Tibial artery (tissue), 4 donors: ENCODE data around the gene MB.
"Not testable (repeated sequence)": the region's sequence is repeated elsewhere in the genome, so short reads cannot be mapped to it uniquely, and the experiment has no call there.

ENCODE experiments used
- DNase-seq, 2 donors: peaks; one replicate each; pipeline ENCODE4 v3.0.0-alpha.2; 2019
- H3K27ac ChIP-seq, 2 donors: fragments of 200-600 bp; sonication (generic) in 1 of 2; 1 replicate in 1 of 2; 2 replicates in 1 of 2; pipeline ENCODE4 v1.5.1; 2018 to 2019; ENCODE audit warnings: mild to moderate bottlenecking in 1 of 2
- H3K27me3 ChIP-seq, 2 donors: fragments of 200-600 bp; sonication (generic) in 1 of 2; one replicate each; pipeline versions ENCODE4 v1.5.1 to v1.6.0; 2016 to 2019
- H3K36me3 ChIP-seq, 3 donors: fragments of 200-600 bp; sonication (generic) in 2 of 3; one replicate each; pipeline ENCODE4 v1.5.1; 2016 to 2019; ENCODE audit warnings: mild to moderate bottlenecking in 2 of 3
- H3K4me1 ChIP-seq, 4 donors: fragments of 200-600 bp; sonication (generic) in 2 of 4; 1 replicate in 3 of 4; 2 replicates in 1 of 4; pipeline ENCODE4 v1.5.1; 2016 to 2019
- H3K4me3 ChIP-seq, 2 donors: fragments of 200-600 bp; sonication (generic) in 1 of 2; 1 replicate in 1 of 2; 2 replicates in 1 of 2; pipeline ENCODE4 v1.5.1; 2018 to 2019; ENCODE audit warnings: mild to moderate bottlenecking in 2 of 2
- H3K9me3 ChIP-seq, 3 donors: fragments of 200-600 bp; sonication (generic) in 1 of 3; one replicate each; pipeline ENCODE4 v1.5.1; 2016 to 2019
- intact Hi-C: fragments of 100-400 bp; cut with DNase I; formaldehyde crosslinking; loops from one replicate; pipeline ENCODE4 v1.15.0; 2023; ENCODE audit warnings: low total_unique reads
- TF ChIP-seq, protein P1 (sequence below), 2 experiments: fragments of 200-600 bp in 1 of 2; fragments of 450-650 bp in 1 of 2; IDR thresholded peaks; one replicate each; pipeline ENCODE4 v1.5.1; 2017 to 2019; ENCODE audit warnings: antibody characterized with exemption in 2 of 2, mild to moderate bottlenecking in 1 of 2, moderate library complexity in 1 of 2

The MB gene

DNA sequence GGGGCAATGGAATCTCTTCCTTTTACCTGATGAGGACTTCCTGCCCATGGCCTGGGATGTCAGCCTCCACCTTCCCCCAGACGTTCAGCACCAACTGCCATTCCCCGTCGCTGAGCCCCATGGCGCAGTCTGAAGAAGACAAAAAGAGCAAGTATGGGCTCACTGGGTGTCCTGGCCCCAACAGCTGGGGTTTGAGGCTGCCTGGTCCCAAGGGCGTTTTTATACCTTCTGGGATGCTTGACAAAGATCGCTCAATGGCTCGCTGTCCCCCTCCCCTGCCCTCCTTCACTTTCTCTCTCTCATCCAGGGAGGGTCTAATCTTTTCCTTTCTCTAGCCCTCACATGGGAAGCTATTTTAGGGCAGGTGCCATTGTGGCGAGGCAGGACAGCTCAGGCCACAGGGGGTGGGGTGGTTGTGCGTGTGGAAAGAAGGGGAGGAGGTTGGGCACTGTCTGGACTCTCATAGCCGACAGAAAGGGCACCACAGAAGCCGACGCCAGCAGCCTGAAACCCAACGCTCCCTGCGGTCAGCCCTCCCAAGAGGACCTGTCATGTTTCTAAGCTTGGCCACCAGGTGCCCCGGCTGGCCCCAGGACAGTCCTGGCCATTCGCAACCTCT, at the start of gene MB:
Gene MB, minus strand, starts transcription at position 193 of the 619 bp plus-strand sequence. Its CDS starts 72 bp downstream, at position 121.
- DNase-seq, result no peak
- Histone ChIP-seq H3K4me1 (peaks cover 0 to 14% (median 11%) of the 10 kb centered on the region in 4 donors), H3K27ac (no peak within 1 kb of the TSS), H3K9me3 (no peaks in the 10 kb centered on the region), H3K36me3 (no peaks in the 10 kb centered on the region), H3K27me3 (no peaks in the 10 kb centered on the region), H3K4me3 (no peak within 1 kb of the TSS)
- intact Hi-C loops, result no loop called here
- TF ChIP-seq, protein P1, sequence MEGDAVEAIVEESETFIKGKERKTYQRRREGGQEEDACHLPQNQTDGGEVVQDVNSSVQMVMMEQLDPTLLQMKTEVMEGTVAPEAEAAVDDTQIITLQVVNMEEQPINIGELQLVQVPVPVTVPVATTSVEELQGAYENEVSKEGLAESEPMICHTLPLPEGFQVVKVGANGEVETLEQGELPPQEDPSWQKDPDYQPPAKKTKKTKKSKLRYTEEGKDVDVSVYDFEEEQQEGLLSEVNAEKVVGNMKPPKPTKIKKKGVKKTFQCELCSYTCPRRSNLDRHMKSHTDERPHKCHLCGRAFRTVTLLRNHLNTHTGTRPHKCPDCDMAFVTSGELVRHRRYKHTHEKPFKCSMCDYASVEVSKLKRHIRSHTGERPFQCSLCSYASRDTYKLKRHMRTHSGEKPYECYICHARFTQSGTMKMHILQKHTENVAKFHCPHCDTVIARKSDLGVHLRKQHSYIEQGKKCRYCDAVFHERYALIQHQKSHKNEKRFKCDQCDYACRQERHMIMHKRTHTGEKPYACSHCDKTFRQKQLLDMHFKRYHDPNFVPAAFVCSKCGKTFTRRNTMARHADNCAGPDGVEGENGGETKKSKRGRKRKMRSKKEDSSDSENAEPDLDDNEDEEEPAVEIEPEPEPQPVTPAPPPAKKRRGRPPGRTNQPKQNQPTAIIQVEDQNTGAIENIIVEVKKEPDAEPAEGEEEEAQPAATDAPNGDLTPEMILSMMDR (IDR thresholded peaks at IDR 0.05), result no peak

DNA sequence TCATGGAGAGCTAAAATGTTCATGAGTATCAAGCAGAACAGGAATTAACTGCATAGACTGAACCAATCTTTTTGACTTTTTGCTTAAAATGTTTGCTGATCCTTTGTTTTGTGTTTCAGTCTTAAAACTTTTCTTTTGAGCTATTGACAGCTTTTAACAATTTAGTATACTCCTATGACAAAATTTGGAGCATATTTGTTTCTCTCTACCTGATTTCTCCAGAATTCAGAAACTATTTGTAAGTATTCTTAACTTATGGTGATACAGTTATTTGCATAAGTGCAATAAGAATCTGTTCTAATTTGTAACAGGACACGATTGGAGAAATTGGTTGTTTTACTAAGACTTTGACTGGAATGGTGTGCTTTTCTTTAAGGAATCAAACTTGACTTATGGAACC, 49.6 kb upstream of the MB start:
- DNase-seq, result not testable (repeated sequence)

DNA sequence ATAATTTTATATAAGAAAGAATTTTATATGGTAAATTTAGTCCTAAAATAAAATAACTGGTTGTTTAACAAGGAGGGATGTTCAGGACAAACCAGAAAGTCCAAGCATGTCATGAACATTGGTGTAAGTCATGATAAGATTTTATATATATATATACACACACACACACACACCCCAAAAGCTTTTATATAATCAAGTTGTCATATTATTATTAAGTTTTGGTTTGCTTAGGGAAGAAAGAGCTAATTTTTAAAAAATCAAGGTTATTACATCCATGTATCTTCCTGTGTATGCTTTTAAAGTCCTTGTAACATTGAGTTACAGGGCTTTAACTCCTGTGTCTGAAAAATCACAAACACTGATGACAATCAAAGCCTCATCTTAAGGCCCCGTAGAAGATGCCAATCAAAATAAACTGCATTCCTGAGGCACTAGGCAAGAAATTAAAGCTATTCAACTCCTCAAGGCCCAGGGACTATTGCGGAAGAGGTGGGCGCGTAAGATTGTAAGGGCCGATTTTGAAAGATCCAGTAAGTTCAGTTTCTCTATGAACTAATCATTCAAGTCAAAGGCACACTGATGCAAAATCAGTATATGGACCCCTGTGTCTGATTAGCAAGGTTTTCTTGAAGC, 47.9 kb upstream of the MB start:
- peaks cover 0 to 29% (median 8%) of the 10 kb centered on the region in 4 donors for H3K4me1 ChIP-seq
- H3K9me3 ChIP-seq, result no peaks in the 10 kb centered on the region
- TF ChIP-seq, protein P1 (IDR thresholded peaks at IDR 0.05), result no peak
- no peak overlapping the region for H3K4me3 ChIP-seq
- no peak for DNase-seq
- peaks cover 0 to 11% (median 10%) of the 10 kb centered on the region in 3 donors for H3K36me3 ChIP-seq
- H3K27ac ChIP-seq, result no peak overlapping the region
- intact Hi-C loops, result no loop called here
- no peaks in the 10 kb centered on the region for H3K27me3 ChIP-seq

More for the DNA sequence above, 49.6 kb upstream of the MB start:
- H3K36me3 ChIP-seq, intact Hi-C loops, H3K27ac ChIP-seq, H3K9me3 ChIP-seq, H3K4me3 ChIP-seq, H3K27me3 ChIP-seq: not testable (repeated sequence)
- H3K4me1 ChIP-seq, result peaks cover 0 to 29% (median 8%) of the 10 kb centered on the region in 4 donors

DNA sequence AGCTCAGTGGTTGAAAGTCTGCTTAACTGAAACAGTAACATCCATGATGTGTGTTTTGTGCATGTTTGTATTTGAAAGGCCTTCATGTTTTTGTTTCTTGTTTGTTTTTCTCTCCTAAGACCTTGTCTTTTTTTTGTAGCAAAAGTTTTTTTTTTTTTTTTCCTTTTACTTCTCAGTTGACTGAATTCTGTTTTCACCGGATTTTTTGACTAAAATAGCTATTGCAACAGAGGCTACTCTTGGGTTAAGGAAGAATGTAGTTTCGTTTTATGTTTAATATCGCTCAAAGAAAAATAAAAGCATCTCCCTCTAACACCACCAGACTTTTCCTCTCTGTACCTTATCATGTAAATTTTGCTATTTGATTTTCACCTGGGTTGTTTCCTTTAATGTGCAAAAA, 46.2 kb upstream of the MB start:
- TF ChIP-seq, protein P1 (IDR thresholded peaks at IDR 0.05), result no peak
- Histone ChIP-seq H3K4me1 (peaks cover 0 to 29% (median 8%) of the 10 kb centered on the region in 4 donors), H3K27ac (peak overlapping the region; percentile 64 to 72), H3K36me3 (peaks cover 7 to 28% (median 27%) of the 10 kb centered on the region in 3 donors), H3K4me3 (peak overlapping the region; percentile 30 to 33), H3K9me3 (no peaks in the 10 kb centered on the region), H3K27me3 (no peaks in the 10 kb centered on the region)
- no peak for DNase-seq
- intact Hi-C loops, result no loop called here

DNA sequence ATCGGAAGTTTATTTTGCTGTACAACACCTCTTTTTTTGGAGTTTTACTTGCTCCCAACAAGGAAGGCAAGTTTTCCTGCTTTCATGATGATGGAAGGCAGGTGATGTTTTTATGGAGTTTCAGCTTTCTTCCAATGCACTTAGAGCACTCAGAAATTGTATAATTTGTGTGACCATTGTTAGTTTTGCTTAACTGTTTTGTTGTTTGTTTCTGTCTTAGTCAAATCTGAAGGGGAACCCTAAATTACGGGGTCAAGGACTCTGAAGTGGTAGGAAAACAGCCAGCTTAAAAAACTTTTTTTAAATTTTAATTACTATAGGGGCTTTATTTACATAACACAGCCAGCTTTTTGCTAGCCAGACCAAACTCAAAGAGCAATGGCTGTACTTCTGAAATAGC, 45.8 kb upstream of the MB start:
- intact Hi-C loops, result no loop called here
- DNase-seq, result no peak
- H3K36me3 ChIP-seq, result peaks cover 7 to 32% (median 30%) of the 10 kb centered on the region in 3 donors
- H3K4me1 ChIP-seq, result peaks cover 0 to 29% (median 8%) of the 10 kb centered on the region in 4 donors
- no peaks in the 10 kb centered on the region for H3K27me3 ChIP-seq
- H3K4me3 ChIP-seq, result peak overlapping the region in 1 of 2 donors; percentile 33
- H3K9me3 ChIP-seq, result no peaks in the 10 kb centered on the region
- peak overlapping the region; percentile 64 to 72 for H3K27ac ChIP-seq
- TF ChIP-seq, protein P1 (IDR thresholded peaks at IDR 0.05), result no peak

DNA sequence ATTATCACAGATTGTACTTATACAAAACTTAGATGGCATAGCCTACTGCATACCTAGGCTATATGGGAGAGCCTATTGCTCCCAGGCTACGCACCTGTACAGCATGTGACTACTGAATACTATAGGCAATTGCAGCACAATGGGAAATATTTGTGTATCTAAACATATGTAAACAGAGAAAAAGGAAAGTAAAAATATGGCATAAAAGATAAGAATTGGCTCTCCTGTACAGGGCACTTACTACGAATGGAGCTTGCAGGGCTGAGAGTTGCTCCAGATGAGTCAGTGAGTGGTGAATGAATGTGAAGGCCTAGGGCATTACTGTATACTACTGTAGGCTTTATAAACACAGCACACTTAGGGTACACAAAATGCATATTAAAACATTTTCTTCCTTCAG, 44.3 kb upstream of the MB start:
- TF ChIP-seq, protein P1 (IDR thresholded peaks at IDR 0.05), result no peak
- Histone ChIP-seq H3K9me3 (no peaks in the 10 kb centered on the region), H3K4me3 (no peak overlapping the region), H3K36me3 (peaks cover 7 to 42% (median 37%) of the 10 kb centered on the region in 3 donors), H3K27ac (no peak overlapping the region), H3K27me3 (no peaks in the 10 kb centered on the region), H3K4me1 (peaks cover 0 to 29% (median 8%) of the 10 kb centered on the region in 4 donors)
- intact Hi-C loops, result no loop called here
- no peak for DNase-seq
